HG02610 (cell line): ENCODE results near the gene ARFIP1.
"Not testable (repeated sequence)": the region's sequence is repeated elsewhere in the genome, so short reads cannot be mapped to it uniquely, and the experiment has no call there.

ENCODE experiments used
- ATAC-seq: cut with Tn5 transposase; IDR thresholded peaks from one replicate; pipeline ENCODE4 v1.9.1; 2021; ENCODE audit warnings: mild to moderate bottlenecking, moderate library complexity; ENCODE audit not compliant: unreplicated experiment

Gene ARFIP1

DNA sequence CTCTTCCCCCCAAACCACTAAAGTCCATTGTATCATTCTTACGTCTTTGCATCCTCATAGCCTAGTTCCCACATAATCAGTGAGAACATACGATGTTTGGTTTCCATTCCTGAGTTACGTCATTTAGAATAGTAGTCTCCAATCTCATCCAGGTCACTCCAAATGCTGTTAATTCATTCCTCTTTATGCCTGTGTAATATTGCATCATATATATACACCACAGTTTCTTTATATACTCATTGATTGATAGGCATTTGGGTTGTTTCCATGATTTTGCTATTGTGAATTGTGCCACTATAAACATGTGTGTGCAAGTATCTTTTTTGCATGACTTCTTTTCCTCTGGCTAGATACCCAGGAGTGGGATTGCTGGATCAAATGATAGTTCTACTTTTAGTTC is 57.2 kb downstream of the ARFIP1 start:
- ATAC-seq = no peak

- peak; percentile 64 for ATAC-seq
These were observed 60.0 kb downstream of the ARFIP1 start for GRCh38 chr4:152839729-152840128.

- no peak for ATAC-seq
These were observed 63.8 kb downstream of the ARFIP1 start for GRCh38 chr4:152843481-152844090.

DNA sequence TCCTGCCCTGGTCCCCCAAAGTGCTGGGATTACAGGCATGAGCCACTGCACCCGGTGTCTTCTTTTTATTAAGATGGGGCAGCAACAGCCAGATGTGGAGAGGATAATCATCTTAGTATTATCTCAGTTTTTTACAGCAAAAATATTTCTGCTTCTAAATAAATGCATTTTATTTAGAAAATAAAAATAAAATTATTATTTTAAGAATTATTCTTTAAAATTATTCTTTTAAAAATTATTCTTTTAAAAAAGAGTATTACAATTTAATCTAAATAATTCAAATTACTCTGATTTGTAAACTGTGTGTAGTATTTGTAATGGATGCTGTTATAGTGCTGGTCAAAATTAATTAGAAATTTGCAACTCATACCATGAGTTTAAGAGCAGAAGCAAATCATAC is 67.6 kb downstream of the ARFIP1 start:
- no peak for ATAC-seq

- ATAC-seq = no peak
These were observed 68.8 kb downstream of the ARFIP1 start for GRCh38 chr4:152848508-152848907.

DNA sequence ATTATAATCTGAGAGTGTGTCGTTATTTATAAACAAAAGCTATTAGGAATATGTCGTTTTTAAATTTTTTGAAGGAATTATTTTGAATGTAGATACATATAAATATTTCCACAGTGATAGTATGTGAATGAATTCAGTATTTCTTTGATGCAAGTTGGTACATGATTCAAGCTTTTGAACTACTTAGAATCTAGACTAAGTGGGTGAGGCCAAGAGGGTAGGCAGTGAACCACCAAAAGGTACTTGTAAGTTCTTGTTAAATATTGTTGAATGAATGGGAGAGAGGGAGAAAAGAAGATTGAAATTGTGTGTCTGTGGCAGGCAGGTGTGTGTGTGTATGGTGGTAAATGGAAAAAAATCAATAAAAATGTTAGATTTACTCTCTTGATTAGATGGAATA is 69.6 kb downstream of the ARFIP1 start:
- ATAC-seq = no peak

DNA sequence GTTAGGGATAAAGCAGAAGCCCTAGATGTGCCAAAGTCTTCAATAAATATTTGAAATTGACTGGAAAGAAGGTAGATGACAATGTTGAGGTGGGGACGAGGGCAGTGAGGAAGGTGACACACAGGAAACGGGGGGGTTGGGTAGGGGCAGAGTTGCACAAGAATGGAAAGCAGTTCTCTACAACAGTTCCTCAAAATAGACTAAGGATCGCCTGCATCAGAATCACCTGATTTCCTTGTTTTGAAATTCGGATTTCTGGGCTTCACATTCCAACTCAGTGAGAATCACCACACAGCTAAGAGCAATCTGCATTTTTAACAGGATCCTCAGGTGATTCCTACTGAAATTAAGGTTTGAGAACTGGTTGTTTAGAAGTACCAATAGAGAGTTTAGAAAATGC is 70.6 kb downstream of the ARFIP1 start:
- peak; percentile 66 for ATAC-seq

DNA sequence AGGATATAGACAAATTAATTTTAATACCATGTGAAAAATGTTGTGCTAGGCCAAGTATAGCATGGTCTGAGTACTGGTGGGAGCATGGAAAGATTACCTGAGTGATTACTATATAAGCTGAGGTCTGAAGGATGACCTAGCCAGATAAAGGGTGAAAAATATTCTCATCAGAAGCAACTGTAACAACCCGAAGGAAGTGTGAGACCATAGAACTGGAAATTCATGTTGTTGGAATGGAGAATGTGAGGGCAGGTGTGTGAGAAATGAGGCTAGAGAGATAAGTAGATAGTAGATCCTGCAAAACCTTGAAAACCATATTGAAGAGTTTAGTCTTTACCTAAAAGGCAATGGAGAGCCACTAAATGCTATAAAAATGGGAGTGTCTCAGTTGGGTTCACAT is 71.5 kb downstream of the ARFIP1 start:
- ATAC-seq = no peak

GRCh38 chr4:152853293-152853692 is 73.5 kb downstream of the ARFIP1 start:
- ATAC-seq = no peak

GRCh38 chr4:152854016-152854415 is 74.3 kb downstream of the ARFIP1 start:
- not testable (repeated sequence) for ATAC-seq

GRCh38 chr4:152856960-152857359 is 77.2 kb downstream of the ARFIP1 start:
- ATAC-seq = no peak

- no peak for ATAC-seq
These were observed 79.2 kb downstream of the ARFIP1 start for GRCh38 chr4:152858934-152859333.

DNA sequence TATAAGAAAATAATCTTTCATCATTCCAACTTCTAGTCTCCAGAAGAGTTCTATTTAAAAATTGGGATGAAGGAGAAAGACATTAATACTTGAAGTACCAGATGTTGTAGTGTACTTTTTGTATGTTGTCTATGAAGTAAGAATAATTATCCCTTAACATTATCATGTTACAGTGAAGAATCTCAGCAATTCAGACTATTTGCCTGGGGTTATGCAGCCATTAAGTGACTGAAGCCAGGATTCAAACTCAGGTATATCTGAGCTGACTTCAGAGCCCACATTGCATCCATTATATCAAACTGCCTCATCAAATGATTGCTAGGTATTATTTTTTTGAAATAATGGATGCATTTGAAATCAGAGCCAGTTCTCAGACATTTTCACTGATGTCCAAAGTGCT is 80.3 kb downstream of the ARFIP1 start:
- ATAC-seq = no peak

DNA sequence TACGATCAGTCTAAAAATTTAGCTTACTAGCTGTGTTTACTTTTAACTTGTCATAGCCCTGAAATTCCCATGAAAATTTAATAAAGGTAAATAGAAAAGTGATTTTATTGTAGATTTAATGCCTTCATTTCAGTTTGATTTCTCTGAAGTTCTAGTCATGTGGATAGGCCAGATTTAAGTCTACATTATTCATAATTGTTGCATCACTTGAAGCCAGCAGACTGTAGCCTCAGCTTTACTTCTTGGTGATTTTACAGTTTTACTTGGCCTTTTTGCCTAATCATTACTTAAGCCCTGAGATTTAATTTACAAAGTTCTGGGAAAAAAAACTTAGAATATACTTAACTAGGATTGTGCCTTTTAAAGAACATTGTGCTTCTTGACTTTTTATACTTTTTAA is 82.9 kb downstream of the ARFIP1 start:
- ATAC-seq = no peak

- no peak for ATAC-seq
These were observed 84.6 kb downstream of the ARFIP1 start for GRCh38 chr4:152864361-152864760.

DNA sequence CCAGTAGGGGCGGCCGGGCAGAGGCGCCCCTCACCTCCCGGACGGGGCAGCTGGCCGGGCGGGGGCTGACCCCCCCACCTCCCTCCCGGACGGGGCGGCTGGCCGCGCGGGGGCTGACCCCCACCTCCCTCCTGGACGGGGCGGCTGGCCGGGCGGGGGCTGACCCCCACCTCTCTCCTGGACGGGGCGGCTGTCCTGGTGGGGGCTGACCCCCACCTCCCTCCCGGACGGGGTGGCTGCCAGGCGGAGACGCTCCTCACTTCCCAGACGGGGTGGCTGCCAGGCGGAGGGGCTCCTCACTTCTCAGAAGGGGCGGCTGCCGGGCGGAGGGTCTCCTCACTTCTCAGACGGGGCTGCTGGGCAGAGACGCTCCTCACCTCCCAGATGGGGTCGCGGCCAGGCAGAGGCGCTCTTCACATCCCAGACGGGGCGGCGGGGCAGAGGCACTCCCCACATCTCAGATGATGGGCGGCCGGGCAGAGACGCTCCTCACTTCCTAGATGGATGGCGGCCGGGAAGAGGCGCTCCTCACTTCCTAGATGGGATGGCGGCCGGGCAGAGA is 86.8 kb downstream of the ARFIP1 start:
- not testable (repeated sequence) for ATAC-seq

- no peak for ATAC-seq
These were observed 90.9 kb downstream of the ARFIP1 start for GRCh38 chr4:152870606-152871005.

DNA sequence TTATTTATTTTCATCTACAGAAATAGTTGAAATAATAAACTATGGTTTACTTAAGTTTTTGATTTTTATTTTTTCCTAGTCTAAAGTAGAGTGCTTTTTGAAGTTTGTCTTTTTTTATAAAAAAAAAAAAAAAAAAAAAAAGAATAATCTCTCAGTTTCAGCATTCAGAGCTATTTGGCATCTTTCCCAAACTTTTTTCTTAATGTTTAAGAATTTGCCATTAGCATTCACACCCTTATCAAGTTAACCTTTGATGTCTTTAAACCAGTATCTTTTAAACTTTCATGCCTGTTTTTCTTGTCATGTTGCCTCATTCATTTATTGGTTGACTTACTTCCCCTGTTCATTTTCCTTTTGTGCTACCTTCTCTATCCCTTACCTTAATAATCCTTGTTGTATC is 95.5 kb downstream of the ARFIP1 start:
- no peak for ATAC-seq

- ATAC-seq = no peak
These were observed 98.1 kb downstream of the ARFIP1 start for GRCh38 chr4:152877868-152878267.

- ATAC-seq = no peak
These were observed 100.5 kb downstream of the ARFIP1 start for GRCh38 chr4:152880263-152880662.

GRCh38 chr4:152881974-152882373 is 102.2 kb downstream of the ARFIP1 start:
- no peak for ATAC-seq

DNA sequence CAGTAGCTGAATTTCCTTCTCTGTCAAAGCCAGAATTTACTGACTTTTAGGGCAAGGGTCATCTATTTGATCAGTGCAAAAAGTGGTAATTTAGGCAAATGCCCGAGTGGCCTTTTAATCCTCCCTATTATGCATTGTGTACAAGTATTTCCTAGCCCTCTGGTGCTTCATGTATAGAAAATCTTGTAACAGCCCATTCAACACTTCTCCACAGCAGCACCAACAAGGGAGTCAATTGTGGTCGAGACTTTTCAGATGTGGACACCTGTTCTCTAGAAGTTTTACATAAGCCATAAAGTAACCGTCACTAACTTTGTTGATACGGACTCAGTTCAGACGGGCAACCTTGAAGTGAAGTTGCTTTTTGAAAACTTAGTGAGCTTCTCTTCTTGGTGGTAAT is 105.4 kb downstream of the ARFIP1 start:
- ATAC-seq = no peak

GRCh38 chr4:152886201-152886600 is 106.4 kb downstream of the ARFIP1 start:
- no peak for ATAC-seq
